Hepatocyte (in vitro differentiated cells): ENCODE measurements around the gene DNAAF3. TPM values are rescaled to one million over a fixed set of nuclear protein-coding genes. Genes with fewer than 3 reads are reported as not detected.

ENCODE experiments used
- DNase-seq: peaks from one replicate; pipeline ENCODE4 v3.0.0-alpha.2; 2016; ENCODE audit warnings: low spot score
- H2AFZ ChIP-seq: fragments of 200-600 bp; sonication (generic); 2 replicates; pipeline ENCODE4 v1.6.0; 2016; ENCODE audit warnings: antibody characterized with exemption, mild to moderate bottlenecking
- H3K27ac ChIP-seq: fragments of 200-600 bp; sonication (generic); 2 replicates; pipeline ENCODE4 v1.5.1; 2016; ENCODE audit warnings: mild to moderate bottlenecking
- H3K27me3 ChIP-seq: fragments of 200-600 bp; sonication (generic); 2 replicates; pipeline ENCODE4 v1.6.1; 2016
- H3K36me3 ChIP-seq: fragments of 200-600 bp; sonication (generic); replicated peaks from 2 replicates; pipeline ENCODE4 v1.5.1; 2016; ENCODE audit warnings: low read depth; ENCODE audit not compliant: insufficient read depth
- H3K4me1 ChIP-seq: fragments of 200-600 bp; sonication (generic); 2 replicates; pipeline ENCODE4 v1.5.1; 2016; ENCODE audit warnings: mild to moderate bottlenecking, moderate library complexity; ENCODE audit not compliant: insufficient read depth
- H3K4me2 ChIP-seq: fragments of 200-600 bp; sonication (generic); 2 replicates; pipeline ENCODE4 v1.6.0; 2016
- H3K4me3 ChIP-seq: fragments of 200-600 bp; sonication (generic); 2 replicates; pipeline ENCODE4 v1.5.1; 2016; ENCODE audit warnings: mild to moderate bottlenecking
- H3K79me2 ChIP-seq: fragments of 200-600 bp; sonication (generic); 2 replicates; pipeline ENCODE4 v1.6.0; 2017; ENCODE audit warnings: mild to moderate bottlenecking
- H3K9me2 ChIP-seq: fragments of 200-600 bp; sonication (generic); replicated peaks from 2 replicates; pipeline ENCODE4 v1.6.0; 2017; ENCODE audit warnings: mild to moderate bottlenecking; ENCODE audit not compliant: insufficient read depth
- H3K9me3 ChIP-seq: fragments of 200-600 bp; sonication (generic); 2 replicates; pipeline ENCODE4 v1.5.1; 2016; ENCODE audit warnings: low read depth, mild to moderate bottlenecking
- H4K20me1 ChIP-seq: fragments of 200-600 bp; sonication (generic); 2 replicates; pipeline ENCODE4 v1.6.0; 2016; ENCODE audit warnings: mild to moderate bottlenecking; ENCODE audit not compliant: insufficient read depth, poor library complexity, severe bottlenecking
- EZH2 ChIP-seq: fragments of 200-600 bp; sonication (generic); IDR thresholded peaks from 2 replicates; pipeline ENCODE4 v1.6.1; 2016; ENCODE audit warnings: antibody characterized with exemption, mild to moderate bottlenecking, borderline replicate concordance
- EZH2phosphoT487 ChIP-seq: fragments of 200-600 bp; sonication (generic); IDR thresholded peaks from one replicate; pipeline ENCODE4 v1.6.1; 2018; ENCODE audit warnings: antibody characterized with exemption, mild to moderate bottlenecking, low read depth, moderate library complexity; ENCODE audit not compliant: unreplicated experiment, severe bottlenecking
- WGBS: methylation state at CpG from one replicate; pipeline ENCODE4 v1.1.6; 2016; ENCODE audit warnings: low lambda C conversion rate; ENCODE audit errors: missing lambda C conversion rate; 5-methylcytosine and 5-hydroxymethylcytosine counted together
- polyA plus RNA-seq: library from polyadenylated mRNA; unstranded; fragments of >200 nt; fragmentation: Nextera tagmentation; extraction: Ambion mirVana; gene quantifications from 2 replicates; pipeline ENCODE4 v1.2.1, GENCODE V29; 2016
- total RNA-seq: library from RNA; depleted of rRNA; stranded (reverse); fragments of >200 nt; gene quantifications from 2 replicates; pipeline ENCODE4 v1.2.3, GENCODE V29; 2014
- TF ChIP-seq, protein P1 (sequence below): fragments of 200-600 bp; sonication (generic); IDR thresholded peaks from 2 replicates; pipeline ENCODE4 v1.5.1; 2016; ENCODE audit warnings: antibody characterized with exemption, mild to moderate bottlenecking; ENCODE audit not compliant: poor library complexity

Gene DNAAF3
- 0.17 and 1.9 TPM in 2 replicates for total RNA-seq
- 3.8 and 4.9 TPM in 2 replicates for polyA plus RNA-seq

DNA sequence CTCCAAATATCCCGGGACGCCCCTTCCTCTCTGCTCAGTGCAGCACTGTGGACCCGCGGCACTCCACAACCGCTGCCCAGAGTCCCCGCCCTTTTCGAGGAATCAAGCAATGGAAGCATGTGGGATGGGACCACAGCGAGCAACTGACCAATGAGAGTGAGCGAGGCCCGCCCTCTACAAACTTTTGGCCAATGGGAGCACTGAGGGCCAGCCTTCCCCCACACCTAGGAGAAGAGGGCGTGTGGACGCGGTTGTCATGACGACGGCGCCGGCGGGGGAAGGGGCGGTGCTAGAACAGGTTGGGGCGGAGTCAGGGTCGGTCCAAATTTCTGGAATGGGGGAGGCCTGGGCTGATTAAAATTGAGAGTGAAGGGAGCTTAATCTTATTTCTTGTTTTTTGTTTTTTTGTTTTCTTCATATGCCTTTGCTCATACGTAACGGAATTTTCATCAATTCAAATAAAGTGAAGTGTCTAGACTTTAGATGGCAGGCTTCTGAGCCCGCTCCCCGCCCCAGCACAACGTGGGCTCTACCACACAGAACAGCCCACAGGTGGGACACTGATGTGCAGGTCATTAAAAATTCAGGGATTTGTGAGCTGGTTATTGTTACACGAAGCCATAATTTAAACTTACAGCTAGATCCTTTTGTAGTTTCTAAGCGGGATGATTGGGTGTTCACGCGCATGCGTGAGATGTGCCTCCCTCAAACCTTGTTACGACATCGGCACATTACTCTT lies at the start of gene DNAAF3:
Gene DNAAF3 (minus strand): TSS at position 84 of the 739 bp plus-strand sequence. CDS start 200 bp downstream, outside the sequence.
- H3K36me3 ChIP-seq, result no peaks in the 10 kb centered on the region

DNA sequence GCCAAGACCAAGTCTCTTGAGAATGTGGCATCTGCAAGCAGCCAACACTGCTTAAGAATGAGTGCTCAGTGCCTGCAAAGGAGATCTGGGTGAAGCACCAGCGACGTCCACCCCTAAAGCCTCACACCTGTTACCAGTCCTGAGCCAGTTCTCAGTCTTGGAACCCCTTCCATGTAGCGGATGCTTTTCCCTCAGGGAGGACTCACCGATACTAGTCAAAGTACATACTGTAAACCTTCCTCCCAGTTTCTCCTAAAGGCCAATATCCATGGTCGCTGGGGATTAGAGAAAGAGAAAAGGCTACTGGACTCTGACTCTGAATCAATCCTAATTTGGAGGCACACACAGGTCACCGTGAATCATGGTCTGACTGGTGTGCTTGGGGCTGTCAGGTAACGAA lies 47.1 kb upstream of the DNAAF3 start:
- Histone ChIP-seq H3K9me3 (no peaks in the 10 kb centered on the region), H3K27me3 (no peaks in the 10 kb centered on the region), H3K4me2 (no peak overlapping the region), H3K9me2 (no peaks in the 10 kb centered on the region), H3K79me2 (no peaks in the 10 kb centered on the region), H3K36me3 (no peaks in the 10 kb centered on the region), H4K20me1 (no peaks in the 10 kb centered on the region), H3K4me3 (no peak overlapping the region), H3K4me1 (peaks cover 23% of the 10 kb centered on the region), H3K27ac (no peak overlapping the region), H2AFZ (no peak overlapping the region)
- TF ChIP-seq, protein P1, sequence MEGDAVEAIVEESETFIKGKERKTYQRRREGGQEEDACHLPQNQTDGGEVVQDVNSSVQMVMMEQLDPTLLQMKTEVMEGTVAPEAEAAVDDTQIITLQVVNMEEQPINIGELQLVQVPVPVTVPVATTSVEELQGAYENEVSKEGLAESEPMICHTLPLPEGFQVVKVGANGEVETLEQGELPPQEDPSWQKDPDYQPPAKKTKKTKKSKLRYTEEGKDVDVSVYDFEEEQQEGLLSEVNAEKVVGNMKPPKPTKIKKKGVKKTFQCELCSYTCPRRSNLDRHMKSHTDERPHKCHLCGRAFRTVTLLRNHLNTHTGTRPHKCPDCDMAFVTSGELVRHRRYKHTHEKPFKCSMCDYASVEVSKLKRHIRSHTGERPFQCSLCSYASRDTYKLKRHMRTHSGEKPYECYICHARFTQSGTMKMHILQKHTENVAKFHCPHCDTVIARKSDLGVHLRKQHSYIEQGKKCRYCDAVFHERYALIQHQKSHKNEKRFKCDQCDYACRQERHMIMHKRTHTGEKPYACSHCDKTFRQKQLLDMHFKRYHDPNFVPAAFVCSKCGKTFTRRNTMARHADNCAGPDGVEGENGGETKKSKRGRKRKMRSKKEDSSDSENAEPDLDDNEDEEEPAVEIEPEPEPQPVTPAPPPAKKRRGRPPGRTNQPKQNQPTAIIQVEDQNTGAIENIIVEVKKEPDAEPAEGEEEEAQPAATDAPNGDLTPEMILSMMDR, result no peak
- no peak for TF ChIP-seq EZH2
- WGBS, result 92% methylated on average over 7 of the region's 7 CpGs
- DNase-seq, result no peak

More for the DNA sequence above, at the start of gene DNAAF3:
- Histone ChIP-seq H4K20me1 (no peaks in the 10 kb centered on the region), H3K9me2 (no peaks in the 10 kb centered on the region), H3K4me3 (peak within 1 kb of the TSS; percentile 11), H2AFZ (peak within 1 kb of the TSS; percentile 77), H3K9me3 (no peaks in the 10 kb centered on the region), H3K27ac (peak within 1 kb of the TSS; percentile 21), H3K4me2 (peak within 1 kb of the TSS; percentile 88), H3K27me3 (peaks cover 31% of the 10 kb centered on the region), H3K79me2 (no peaks in the 10 kb centered on the region), H3K4me1 (peaks cover 3% of the 10 kb centered on the region)
- 4% methylated on average over 33 of the region's 33 CpGs for WGBS
- TF ChIP-seq EZH2 (no peak), EZH2phosphoT487 (no peak)
- TF ChIP-seq, protein P1, result no peak
- DNase-seq, result peak; percentile 98

DNA sequence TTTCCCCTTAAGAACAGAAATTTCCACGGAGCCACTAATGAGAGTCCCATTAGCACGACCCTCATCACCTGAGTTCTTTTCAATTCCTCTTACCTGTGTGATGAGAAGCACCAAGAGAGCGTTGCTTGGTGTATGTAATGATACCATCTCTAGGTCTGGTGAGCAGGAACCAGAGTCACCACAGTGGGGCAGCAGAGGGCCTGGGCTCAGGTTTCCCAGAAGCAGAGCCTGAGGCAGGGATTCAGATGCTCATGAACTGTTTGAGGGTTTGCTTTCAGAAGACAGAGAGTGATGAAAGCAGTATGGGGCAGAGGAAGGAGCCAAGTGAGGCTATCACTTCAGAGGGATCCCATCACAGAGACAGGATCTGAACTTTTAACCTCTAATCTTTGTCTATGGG lies 46.0 kb upstream of the DNAAF3 start:
- Histone ChIP-seq H3K79me2 (no peaks in the 10 kb centered on the region), H3K9me2 (no peaks in the 10 kb centered on the region), H3K36me3 (no peaks in the 10 kb centered on the region), H3K27ac (no peak overlapping the region), H3K4me3 (no peak overlapping the region), H3K27me3 (no peaks in the 10 kb centered on the region), H3K9me3 (no peaks in the 10 kb centered on the region), H3K4me1 (peaks cover 23% of the 10 kb centered on the region), H2AFZ (no peak overlapping the region), H3K4me2 (no peak overlapping the region), H4K20me1 (no peaks in the 10 kb centered on the region)
- TF ChIP-seq, protein P1, result peak; percentile 29
- TF ChIP-seq EZH2, result no peak
- TF ChIP-seq EZH2phosphoT487, result no peak
- DNase-seq, result peak; percentile 34
- WGBS, result 87% methylated on average over 3 of the region's 3 CpGs
